Measurements from ENCODE around the gene PRKAG2. TPM values are rescaled to one million over a fixed set of nuclear protein-coding genes. Genes with fewer than 3 reads are reported as not detected.

The PRKAG2 gene
- polyA plus RNA-seq, 2 donors = 9.0 to 11.2 TPM

DNA sequence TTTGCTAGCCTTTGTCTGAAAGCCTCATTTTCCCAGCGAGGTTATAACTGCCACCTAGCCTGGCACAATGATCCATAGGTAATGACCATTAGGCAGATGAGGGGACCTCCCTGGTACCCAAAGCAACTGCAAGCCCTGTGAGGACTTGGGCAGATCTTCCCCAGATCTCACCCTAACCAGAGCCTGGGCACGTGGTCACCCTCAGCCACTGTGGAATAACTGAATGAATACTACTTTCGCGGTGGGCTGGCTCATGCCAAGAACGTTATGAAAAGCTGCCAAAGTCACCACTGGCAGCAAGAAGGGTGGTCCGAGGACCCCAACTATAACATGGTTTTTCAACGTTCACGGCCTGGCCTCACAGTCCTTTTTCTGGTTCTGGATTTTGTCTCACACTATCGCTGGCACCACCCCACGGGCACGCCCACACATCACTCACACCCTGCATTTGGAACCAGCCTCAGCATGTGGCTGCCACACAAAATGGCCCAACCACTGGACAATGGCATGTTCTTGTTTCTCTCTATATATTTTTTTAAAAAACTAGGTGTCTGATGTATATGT is 3.4 kb downstream of the PRKAG2 start:
- Histone ChIP-seq H3K36me3 (ENCODE audit: control insufficient read depth in 2 of 2, insufficient read depth in 2 of 2, low read length in 1 of 2) (no peaks in the 10 kb centered on the region), H3K27me3 (ENCODE audit: control insufficient read depth in 1 of 2, insufficient read depth in 2 of 2, low read length in 2 of 2) (no peaks in the 10 kb centered on the region), H3K4me1 (ENCODE audit: control insufficient read depth in 2 of 2, insufficient read depth in 2 of 2, low read length in 1 of 2) (peaks cover 6 to 17% of the 10 kb centered on the region in 2 donors), H3K27ac (ENCODE audit: low read depth in 2 of 2, low read length in 1 of 2) (no peak overlapping the region), H3K4me3 (ENCODE audit: low read depth in 1 of 2, low read length in 2 of 2) (no peak overlapping the region), H3K9me3 (ENCODE audit: control insufficient read depth in 2 of 2, insufficient read depth in 1 of 2, low read depth in 1 of 2, low read length in 1 of 2) (no peaks in the 10 kb centered on the region)
- WGBS, 2 donors = 69 to 71% methylated on average over 11 of the region's 11 CpGs

DNA sequence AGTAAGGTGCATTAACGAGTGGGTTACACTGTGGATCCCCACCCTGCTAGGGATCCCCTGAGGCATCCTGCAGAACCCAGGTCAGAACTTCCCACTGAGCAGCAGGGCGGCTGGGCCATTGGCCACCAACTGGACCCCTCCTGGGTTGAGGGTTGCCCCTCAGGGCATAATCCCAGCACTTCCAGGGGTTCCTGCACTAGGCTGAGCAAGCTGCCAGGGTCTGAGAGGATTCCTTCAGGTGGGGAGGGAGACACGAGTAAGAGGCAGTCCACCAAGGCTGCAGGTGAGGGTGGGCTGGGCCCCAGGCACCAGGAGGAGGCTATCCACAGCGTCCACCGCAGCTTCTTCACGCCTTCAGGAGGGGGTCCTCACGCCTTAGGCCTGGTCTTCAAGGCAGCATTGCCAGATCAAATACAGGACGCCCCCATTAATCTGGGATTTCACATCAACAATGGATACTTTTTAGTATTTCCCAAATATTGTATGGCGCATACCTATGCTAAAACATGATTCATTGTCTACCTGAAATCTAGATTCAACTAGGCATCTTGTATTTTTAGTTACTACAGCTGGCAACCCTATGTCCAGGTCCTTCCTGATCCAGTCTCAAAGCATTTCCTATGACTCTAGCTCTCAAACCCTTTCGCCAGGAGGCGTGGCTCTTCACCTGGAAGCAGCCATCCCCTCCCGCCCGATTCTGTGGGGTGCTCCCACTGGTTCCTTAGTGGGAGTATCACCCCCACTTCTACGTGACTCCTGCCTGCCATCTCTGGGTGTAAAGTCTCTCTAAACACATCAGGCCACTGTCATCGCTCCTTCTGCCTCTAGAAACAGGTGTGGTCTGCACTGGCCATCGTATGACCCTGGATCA is 4.1 kb downstream of the PRKAG2 start:
- Histone ChIP-seq H3K9me3 (ENCODE audit: control insufficient read depth in 2 of 2, insufficient read depth in 1 of 2, low read depth in 1 of 2, low read length in 1 of 2) (no peaks in the 10 kb centered on the region), H3K4me1 (ENCODE audit: control insufficient read depth in 2 of 2, insufficient read depth in 2 of 2, low read length in 1 of 2) (peaks cover 7 to 20% of the 10 kb centered on the region in 2 donors), H3K27me3 (ENCODE audit: control insufficient read depth in 1 of 2, insufficient read depth in 2 of 2, low read length in 2 of 2) (no peaks in the 10 kb centered on the region), H3K36me3 (ENCODE audit: control insufficient read depth in 2 of 2, insufficient read depth in 2 of 2, low read length in 1 of 2) (no peaks in the 10 kb centered on the region), H3K27ac (ENCODE audit: low read depth in 2 of 2, low read length in 1 of 2) (no peak overlapping the region), H3K4me3 (ENCODE audit: low read depth in 1 of 2, low read length in 2 of 2) (no peak overlapping the region)
- WGBS, 2 donors = 83 to 92% methylated on average over 16 of the region's 16 CpGs

DNA sequence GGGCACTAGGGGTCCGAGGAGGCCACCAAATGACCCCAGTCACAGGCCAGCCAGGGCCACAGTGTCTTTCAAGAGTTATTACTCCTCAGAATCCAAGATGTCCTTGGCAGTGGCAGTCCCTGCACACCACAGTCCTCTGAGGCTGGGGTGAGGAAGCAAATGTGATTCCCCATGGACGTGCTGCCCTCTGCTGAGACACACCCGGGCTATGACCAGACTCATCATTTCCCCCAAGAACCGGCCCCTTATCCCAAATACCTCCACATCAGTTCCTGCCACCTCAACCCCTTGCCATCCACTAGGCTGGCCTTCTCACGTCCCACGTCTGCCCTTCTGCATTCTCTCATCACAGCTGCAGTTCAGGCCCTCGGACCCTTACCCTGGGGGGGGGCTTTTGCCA is 5.0 kb downstream of the PRKAG2 start:
- Histone ChIP-seq H3K27me3 (ENCODE audit: control insufficient read depth in 1 of 2, insufficient read depth in 2 of 2, low read length in 2 of 2) (no peaks in the 10 kb centered on the region), H3K9me3 (ENCODE audit: control insufficient read depth in 2 of 2, insufficient read depth in 1 of 2, low read depth in 1 of 2, low read length in 1 of 2) (no peaks in the 10 kb centered on the region), H3K36me3 (ENCODE audit: control insufficient read depth in 2 of 2, insufficient read depth in 2 of 2, low read length in 1 of 2) (no peaks in the 10 kb centered on the region), H3K27ac (ENCODE audit: low read depth in 2 of 2, low read length in 1 of 2) (no peak overlapping the region), H3K4me1 (ENCODE audit: control insufficient read depth in 2 of 2, insufficient read depth in 2 of 2, low read length in 1 of 2) (peaks cover 10 to 20% of the 10 kb centered on the region in 2 donors), H3K4me3 (ENCODE audit: low read depth in 1 of 2, low read length in 2 of 2) (no peak overlapping the region)
- WGBS, 2 donors = 86 to 88% methylated on average over 7 of the region's 7 CpGs

DNA sequence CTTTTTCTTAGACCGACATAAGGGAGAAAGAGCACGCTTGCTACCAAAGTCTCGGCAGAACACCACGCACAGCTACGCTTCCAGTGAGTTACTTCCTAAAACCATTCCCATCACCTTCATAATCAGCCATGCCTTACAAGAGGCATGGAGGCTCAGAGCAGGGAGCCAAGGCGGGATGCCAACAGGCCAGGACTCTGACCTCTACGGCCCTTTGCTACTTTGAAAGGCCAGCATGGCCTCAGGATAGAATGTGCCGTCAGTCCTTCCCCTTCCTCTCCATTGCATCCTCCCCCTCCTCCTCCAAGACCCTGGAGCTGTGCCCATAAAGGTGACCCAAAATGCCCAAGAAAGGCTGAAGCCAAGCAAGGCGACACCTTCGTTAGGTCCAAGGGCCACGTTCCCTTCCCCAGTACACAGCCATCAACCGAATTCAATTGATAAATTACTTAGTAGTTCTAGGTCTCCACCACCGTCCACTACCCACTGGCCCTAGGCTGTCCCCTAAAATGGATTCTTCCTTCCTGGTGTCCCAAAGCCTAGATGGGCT is 5.7 kb downstream of the PRKAG2 start:
- Histone ChIP-seq H3K9me3 (ENCODE audit: control insufficient read depth in 2 of 2, insufficient read depth in 1 of 2, low read depth in 1 of 2, low read length in 1 of 2) (no peaks in the 10 kb centered on the region), H3K36me3 (ENCODE audit: control insufficient read depth in 2 of 2, insufficient read depth in 2 of 2, low read length in 1 of 2) (no peaks in the 10 kb centered on the region), H3K27me3 (ENCODE audit: control insufficient read depth in 1 of 2, insufficient read depth in 2 of 2, low read length in 2 of 2) (no peaks in the 10 kb centered on the region), H3K4me3 (ENCODE audit: low read depth in 1 of 2, low read length in 2 of 2) (no peak overlapping the region), H3K27ac (ENCODE audit: low read depth in 2 of 2, low read length in 1 of 2) (no peak overlapping the region), H3K4me1 (ENCODE audit: control insufficient read depth in 2 of 2, insufficient read depth in 2 of 2, low read length in 1 of 2) (peaks cover 11 to 20% of the 10 kb centered on the region in 2 donors)
- WGBS, 2 donors = 90 to 96% methylated on average over 13 of the region's 13 CpGs

DNA sequence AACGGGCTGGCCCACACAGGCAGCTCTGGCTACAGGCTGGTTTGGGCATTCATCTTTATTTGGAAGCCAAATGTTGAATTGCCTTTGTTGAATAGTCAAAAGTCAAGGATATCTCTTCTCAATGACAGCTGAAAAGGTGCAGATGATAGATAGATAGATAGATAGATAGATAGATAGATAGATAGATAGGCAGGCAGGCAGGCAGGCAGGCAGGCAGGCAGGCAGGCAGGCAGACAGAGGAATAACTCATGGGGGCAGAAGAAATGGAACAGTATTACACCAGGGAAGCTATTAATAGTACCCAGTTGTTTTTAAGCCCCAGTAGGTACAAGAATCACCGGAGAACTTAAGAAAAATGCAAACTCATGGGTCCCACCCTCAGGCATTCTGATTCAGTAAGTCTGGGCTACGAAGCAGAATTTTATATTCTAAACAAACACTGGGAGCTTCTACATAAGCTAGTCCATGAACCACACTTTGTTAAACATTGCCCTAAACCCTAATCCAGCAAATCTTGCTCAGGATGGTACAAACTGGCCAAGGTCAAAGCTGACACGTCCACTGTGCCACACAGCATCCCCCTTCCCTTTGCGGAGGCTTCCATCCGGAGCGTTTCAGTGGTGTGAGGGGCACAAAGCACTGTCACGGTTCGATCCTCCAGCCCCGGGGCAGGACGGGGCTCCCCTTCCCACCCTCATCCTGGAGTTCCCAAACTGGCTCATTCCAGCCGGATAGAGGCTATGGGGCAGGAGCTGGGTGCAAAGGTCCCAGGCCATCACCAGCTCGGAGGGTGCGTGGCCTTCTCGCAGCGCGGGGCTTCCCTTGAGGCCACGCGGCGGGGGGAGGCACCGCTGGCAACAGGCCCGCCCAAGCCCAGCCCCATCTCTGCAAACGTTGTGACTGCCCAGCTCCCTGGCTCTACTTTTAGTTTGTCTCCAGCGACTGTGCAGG is 6.7 kb downstream of the PRKAG2 start:
- Histone ChIP-seq H3K36me3 (ENCODE audit: control insufficient read depth in 2 of 2, insufficient read depth in 2 of 2, low read length in 1 of 2) (no peaks in the 10 kb centered on the region), H3K4me1 (ENCODE audit: control insufficient read depth in 2 of 2, insufficient read depth in 2 of 2, low read length in 1 of 2) (peaks cover 11 to 18% of the 10 kb centered on the region in 2 donors), H3K27me3 (ENCODE audit: control insufficient read depth in 1 of 2, insufficient read depth in 2 of 2, low read length in 2 of 2) (no peaks in the 10 kb centered on the region), H3K9me3 (ENCODE audit: control insufficient read depth in 2 of 2, insufficient read depth in 1 of 2, low read depth in 1 of 2, low read length in 1 of 2) (no peaks in the 10 kb centered on the region), H3K27ac (ENCODE audit: low read depth in 2 of 2, low read length in 1 of 2) (no peak overlapping the region), H3K4me3 (ENCODE audit: low read depth in 1 of 2, low read length in 2 of 2) (no peak overlapping the region)
- 80 to 87% methylated on average over 24 of the region's 24 CpGs for WGBS, 2 donors

DNA sequence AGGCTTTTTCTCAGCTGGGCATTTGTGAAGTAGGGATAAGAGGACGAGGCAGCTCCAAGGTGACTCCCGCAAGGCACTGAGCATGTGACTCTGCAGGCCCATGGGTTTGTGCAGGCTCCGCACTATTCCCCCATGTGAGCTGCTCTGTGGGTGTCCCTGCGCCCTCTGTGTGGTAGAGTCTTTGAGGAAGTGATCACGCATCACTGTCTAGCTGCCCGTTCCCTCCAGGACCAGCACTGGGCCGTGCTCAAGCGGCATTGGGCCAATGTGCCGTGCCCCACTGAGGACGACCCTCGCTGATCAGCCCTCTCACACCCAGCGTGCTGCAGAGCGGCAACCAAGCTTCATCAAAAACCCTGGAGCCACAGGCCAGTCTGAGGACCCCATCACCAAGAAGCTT is 7.5 kb downstream of the PRKAG2 start:
- Histone ChIP-seq H3K4me1 (ENCODE audit: control insufficient read depth in 2 of 2, insufficient read depth in 2 of 2, low read length in 1 of 2) (peaks cover 11 to 15% of the 10 kb centered on the region in 2 donors), H3K36me3 (ENCODE audit: control insufficient read depth in 2 of 2, insufficient read depth in 2 of 2, low read length in 1 of 2) (no peaks in the 10 kb centered on the region), H3K4me3 (ENCODE audit: low read depth in 1 of 2, low read length in 2 of 2) (no peak overlapping the region), H3K9me3 (ENCODE audit: control insufficient read depth in 2 of 2, insufficient read depth in 1 of 2, low read depth in 1 of 2, low read length in 1 of 2) (no peaks in the 10 kb centered on the region), H3K27me3 (ENCODE audit: control insufficient read depth in 1 of 2, insufficient read depth in 2 of 2, low read length in 2 of 2) (no peaks in the 10 kb centered on the region), H3K27ac (ENCODE audit: low read depth in 2 of 2, low read length in 1 of 2) (no peak overlapping the region)
- 77 to 79% methylated on average over 13 of the region's 13 CpGs for WGBS, 2 donors

DNA sequence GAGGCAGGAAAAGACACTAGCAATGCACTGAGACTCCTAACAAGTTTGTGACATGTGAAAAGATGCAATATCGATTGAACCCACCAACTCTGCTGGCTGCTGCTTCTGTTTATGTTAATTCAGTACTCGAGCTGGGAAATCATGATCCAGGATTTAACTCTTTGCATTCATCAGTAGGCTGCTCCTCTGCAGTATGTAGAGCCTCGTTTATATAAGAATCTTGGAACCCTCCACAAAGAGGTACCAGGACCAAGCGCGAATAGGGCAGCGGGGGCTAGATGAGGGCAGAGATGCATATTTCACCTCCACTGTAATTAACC is 7.8 kb downstream of the PRKAG2 start:
- Histone ChIP-seq H3K27ac (ENCODE audit: low read depth in 2 of 2, low read length in 1 of 2) (no peak overlapping the region), H3K9me3 (ENCODE audit: control insufficient read depth in 2 of 2, insufficient read depth in 1 of 2, low read depth in 1 of 2, low read length in 1 of 2) (no peaks in the 10 kb centered on the region), H3K36me3 (ENCODE audit: control insufficient read depth in 2 of 2, insufficient read depth in 2 of 2, low read length in 1 of 2) (no peaks in the 10 kb centered on the region), H3K4me3 (ENCODE audit: low read depth in 1 of 2, low read length in 2 of 2) (no peak overlapping the region), H3K4me1 (ENCODE audit: control insufficient read depth in 2 of 2, insufficient read depth in 2 of 2, low read length in 1 of 2) (peaks cover 11 to 15% of the 10 kb centered on the region in 2 donors), H3K27me3 (ENCODE audit: control insufficient read depth in 1 of 2, insufficient read depth in 2 of 2, low read length in 2 of 2) (no peaks in the 10 kb centered on the region)
- 49 to 54% methylated on average over 6 of the region's 6 CpGs for WGBS, 2 donors

DNA sequence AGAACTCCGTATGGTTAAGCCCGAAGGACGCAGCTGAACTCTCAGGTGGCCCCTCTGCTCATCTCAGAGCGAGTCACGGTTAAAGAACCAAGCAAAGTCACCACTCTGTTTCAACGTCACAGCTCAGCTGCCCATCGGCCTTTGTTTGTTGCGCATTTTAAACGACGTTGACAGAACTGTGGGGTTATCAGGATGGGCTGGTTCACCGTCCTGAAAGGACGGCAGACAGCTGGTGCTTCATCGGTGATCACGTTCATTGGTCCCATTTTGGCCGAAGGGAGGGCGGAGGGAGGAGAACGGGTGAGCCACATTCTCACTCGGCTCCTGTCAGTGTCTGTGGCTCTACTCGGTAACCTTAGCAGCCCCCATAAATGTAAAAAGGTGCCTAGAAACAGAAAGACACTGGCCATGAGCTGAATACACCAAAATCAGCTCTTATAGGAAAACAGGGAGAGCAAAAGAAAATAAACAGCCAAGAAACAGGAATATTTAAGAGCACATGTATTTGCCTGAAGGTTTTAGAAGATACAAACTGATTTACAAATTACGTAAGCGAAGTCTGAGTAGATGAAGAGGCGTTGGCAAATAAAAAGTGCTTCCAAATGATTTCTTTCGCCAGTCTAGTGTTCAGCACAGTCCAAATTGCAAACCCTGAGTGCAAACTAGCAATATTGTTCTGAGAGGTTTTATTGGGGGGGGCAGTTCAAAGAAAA is 8.4 kb downstream of the PRKAG2 start:
- no peaks in the 10 kb centered on the region for H3K27me3 ChIP-seq (ENCODE audit: control insufficient read depth in 1 of 2, insufficient read depth in 2 of 2, low read length in 2 of 2)
- H3K4me3 ChIP-seq (ENCODE audit: low read depth in 1 of 2, low read length in 2 of 2) = no peak overlapping the region
- no peaks in the 10 kb centered on the region for H3K36me3 ChIP-seq (ENCODE audit: control insufficient read depth in 2 of 2, insufficient read depth in 2 of 2, low read length in 1 of 2)
- peak overlapping the region; percentile 51 for H3K27ac ChIP-seq (ENCODE audit: low read depth in 2 of 2, low read length in 1 of 2)
- H3K4me1 ChIP-seq (ENCODE audit: control insufficient read depth in 2 of 2, insufficient read depth in 2 of 2, low read length in 1 of 2) = peaks cover 11 to 13% of the 10 kb centered on the region in 2 donors
- 54 to 64% methylated on average over 23 of the region's 23 CpGs for WGBS, 2 donors
- no peaks in the 10 kb centered on the region for H3K9me3 ChIP-seq (ENCODE audit: control insufficient read depth in 2 of 2, insufficient read depth in 1 of 2, low read depth in 1 of 2, low read length in 1 of 2)

DNA sequence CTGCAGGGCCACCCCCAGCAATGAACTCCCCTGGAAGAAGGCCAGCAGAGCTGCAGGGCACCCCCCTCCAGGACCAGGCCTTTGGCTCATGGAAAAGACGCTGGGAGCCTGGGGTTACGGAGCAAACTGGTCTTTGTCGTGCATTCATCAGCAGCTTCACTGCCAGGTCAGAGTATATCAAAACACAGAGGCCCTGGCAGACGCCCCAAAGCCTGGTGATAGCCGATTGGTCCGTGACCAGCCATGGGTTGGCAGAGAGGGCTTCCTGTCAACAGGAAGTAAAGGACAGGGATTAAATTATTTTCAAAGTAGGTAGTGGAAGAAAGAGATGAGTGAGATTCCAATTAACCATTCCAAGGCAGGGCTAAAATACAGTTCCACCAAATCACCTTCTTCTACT is 9.0 kb downstream of the PRKAG2 start:
- WGBS, 2 donors = 29 to 38% methylated on average over 6 of the region's 6 CpGs
- Histone ChIP-seq H3K27ac (ENCODE audit: low read depth in 2 of 2, low read length in 1 of 2) (peak overlapping the region; percentile 50 to 51), H3K9me3 (ENCODE audit: control insufficient read depth in 2 of 2, insufficient read depth in 1 of 2, low read depth in 1 of 2, low read length in 1 of 2) (no peaks in the 10 kb centered on the region), H3K36me3 (ENCODE audit: control insufficient read depth in 2 of 2, insufficient read depth in 2 of 2, low read length in 1 of 2) (no peaks in the 10 kb centered on the region), H3K4me3 (ENCODE audit: low read depth in 1 of 2, low read length in 2 of 2) (no peak overlapping the region), H3K4me1 (ENCODE audit: control insufficient read depth in 2 of 2, insufficient read depth in 2 of 2, low read length in 1 of 2) (peaks cover 11 to 13% of the 10 kb centered on the region in 2 donors), H3K27me3 (ENCODE audit: control insufficient read depth in 1 of 2, insufficient read depth in 2 of 2, low read length in 2 of 2) (no peaks in the 10 kb centered on the region)
